Liver (tissue), 3 donors: ENCODE results near the gene BHLHE23.

ENCODE experiments used
- CTCF ChIP-seq: fragments of 150-350 bp; IDR thresholded peaks from 2 replicates; pipeline ENCODE4 v1.5.1; 2017; ENCODE audit warnings: improper control_type of control experiment, low read depth, low read length; ENCODE audit not compliant: missing input control
- EGR1 ChIP-seq, 2 donors: IDR thresholded peaks; 2 replicates each; pipeline ENCODE4 v1.6.1; 2016 to 2018; ENCODE audit warnings: antibody characterized with exemption in 2 of 2, low read depth in 2 of 2
- GABPA ChIP-seq, 2 donors: IDR thresholded peaks in 1 of 2; conservative IDR thresholded peaks in 1 of 2; 2 replicates each; pipeline ENCODE4 v1.6.1; 2016; ENCODE audit warnings: antibody characterized with exemption in 2 of 2, mild to moderate bottlenecking in 1 of 2, moderate library complexity in 1 of 2
- HNF4A ChIP-seq, 2 donors: conservative IDR thresholded peaks; 2 replicates each; pipeline ENCODE4 v1.6.1; 2016; ENCODE audit warnings: antibody characterized with exemption in 2 of 2, mild to moderate bottlenecking in 2 of 2
- RAD21 ChIP-seq, 2 donors: IDR thresholded peaks; 2 replicates each; pipeline ENCODE4 v1.6.1; 2016; ENCODE audit warnings: antibody characterized with exemption in 2 of 2, mild to moderate bottlenecking in 2 of 2
- REST ChIP-seq: IDR thresholded peaks from 2 replicates; pipeline ENCODE4 v1.6.1; 2016; ENCODE audit warnings: antibody characterized with exemption, mild to moderate bottlenecking
- RXRA ChIP-seq, 2 donors: IDR thresholded peaks; 2 replicates each; pipeline ENCODE4 v1.6.1; 2017 to 2018; ENCODE audit warnings: antibody characterized with exemption in 2 of 2, mild to moderate bottlenecking in 1 of 2
- TAF1 ChIP-seq: conservative IDR thresholded peaks from 2 replicates; pipeline ENCODE4 v1.6.1; 2016; ENCODE audit warnings: antibody characterized with exemption, mild to moderate bottlenecking
- YY1 ChIP-seq: IDR thresholded peaks from 2 replicates; pipeline ENCODE4 v1.6.1; 2016; ENCODE audit warnings: antibody characterized with exemption, mild to moderate bottlenecking
- ZBTB33 ChIP-seq: IDR thresholded peaks from 2 replicates; pipeline ENCODE4 v1.6.1; 2016; ENCODE audit warnings: antibody characterized with exemption
- donor health status: healthy.
- donor health status: healthy.

- no peak for TF ChIP-seq CTCF
- TF ChIP-seq GABPA (IDR thresholded peaks at IDR 0.05 in 1 of 2, conservative IDR thresholded peaks at IDR 0.05 in 1 of 2): no peak
- TF ChIP-seq EGR1 (IDR thresholded peaks at IDR 0.05; ENCODE audit: low read depth in 2 of 2): no peak
- no peak for TF ChIP-seq RAD21 (IDR thresholded peaks at IDR 0.05)
- TF ChIP-seq YY1: no peak
- TF ChIP-seq REST: no peak
- no peak for TF ChIP-seq TAF1
- no peak for TF ChIP-seq RXRA (IDR thresholded peaks at IDR 0.05)
- no peak for TF ChIP-seq HNF4A (conservative IDR thresholded peaks at IDR 0.05)
- TF ChIP-seq ZBTB33: no peak
Measured at GRCh38 chr20:62994869-62995281, 11.9 kb downstream of the BHLHE23 start.
